ENCODE results near the gene GPR135.

Gene GPR135

DNA sequence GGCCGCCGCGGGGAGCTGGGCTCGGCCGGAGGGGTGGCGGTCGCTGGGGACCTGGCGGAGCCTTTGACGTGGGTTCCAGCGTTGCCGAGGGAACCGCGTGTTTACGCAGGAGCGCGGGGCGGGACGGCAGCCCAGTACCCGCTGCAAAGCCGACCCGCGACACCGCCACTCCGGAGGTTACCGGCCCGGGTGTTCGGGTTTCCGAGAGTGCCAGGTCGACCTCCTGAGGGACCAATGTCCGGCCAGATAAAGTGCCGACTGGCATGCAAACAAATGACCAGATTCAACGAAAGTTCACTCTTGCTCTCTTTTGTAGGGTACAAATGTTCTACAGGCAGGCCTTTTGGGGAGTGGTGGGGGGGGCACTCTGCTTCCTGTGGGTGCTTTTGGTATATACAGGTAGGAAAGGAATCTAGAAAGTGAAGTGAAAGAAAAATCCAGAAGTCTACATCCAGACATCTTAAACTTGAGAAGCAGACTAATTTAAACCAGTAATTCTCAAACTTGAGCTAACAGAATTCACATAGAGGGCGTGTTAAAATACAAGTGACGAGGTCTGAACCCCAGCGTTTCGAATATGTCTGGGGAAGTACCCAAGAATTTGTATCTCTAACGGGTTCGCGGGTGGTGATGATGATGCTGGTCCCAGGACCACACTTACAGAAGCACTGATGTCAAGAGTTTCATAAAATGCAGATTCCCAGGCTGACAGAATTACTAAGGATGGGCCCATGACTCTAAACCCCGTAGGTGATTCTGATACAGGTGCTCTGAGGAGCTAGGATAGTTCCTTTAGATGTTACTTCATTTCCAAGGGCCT, at the start of gene GPR135:
TSS of gene GPR135 (minus strand) at position 65 of the 820 bp plus-strand sequence. CDS start 154 bp downstream, outside the sequence.
- DNase-seq (ENCODE audit: low spot score) = peak; percentile 20

GRCh38 chr14:59511916-59512575, 46.9 kb upstream of the GPR135 start:
- DNase-seq (ENCODE audit: low spot score) = no peak

DNA sequence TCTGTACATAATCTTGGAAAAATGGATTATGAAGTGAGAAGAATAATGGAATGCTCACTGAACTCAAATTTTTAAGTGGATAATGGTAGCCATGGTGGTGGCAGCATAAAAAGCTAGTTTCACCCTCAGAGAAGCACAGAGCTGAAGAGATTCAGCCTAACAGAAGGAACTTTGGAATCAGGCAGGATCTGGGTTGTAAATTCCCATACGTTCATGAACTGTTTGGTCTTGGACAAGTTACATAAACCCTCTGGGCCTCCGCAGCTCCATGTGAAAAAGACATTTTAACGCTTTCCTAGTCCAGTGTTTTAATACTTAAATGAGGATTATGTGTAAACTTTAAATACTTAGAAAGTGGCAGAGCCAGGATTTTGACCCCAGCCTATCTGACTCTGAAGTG, 45.8 kb upstream of the GPR135 start:
- no peak for DNase-seq (ENCODE audit: low spot score)

GRCh38 chr14:59510001-59510400, 44.8 kb upstream of the GPR135 start:
- no peak for DNase-seq (ENCODE audit: low spot score)

DNA sequence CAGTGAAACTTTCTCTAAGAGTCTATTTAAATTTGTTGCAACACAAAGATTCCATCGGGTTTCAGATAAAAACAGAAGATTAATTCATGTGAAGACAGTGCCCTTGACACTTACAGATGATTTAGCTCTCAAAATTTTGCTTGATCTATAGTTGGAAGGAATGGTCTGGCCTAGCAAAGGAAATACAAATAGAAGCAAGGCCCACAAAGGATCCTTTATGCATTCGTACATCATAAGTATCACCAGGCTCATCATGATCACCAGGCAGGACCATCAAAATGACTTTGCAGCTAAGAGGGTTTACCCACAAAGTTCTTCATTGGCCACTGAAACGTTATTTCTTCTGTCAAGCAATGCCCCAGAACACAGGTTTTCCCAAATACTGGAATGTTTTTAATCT, 43.9 kb upstream of the GPR135 start:
- DNase-seq (ENCODE audit: low spot score) = no peak

- DNase-seq (ENCODE audit: low spot score) = no peak
Measured at GRCh38 chr14:59507752-59508103, 42.5 kb upstream of the GPR135 start.

DNA sequence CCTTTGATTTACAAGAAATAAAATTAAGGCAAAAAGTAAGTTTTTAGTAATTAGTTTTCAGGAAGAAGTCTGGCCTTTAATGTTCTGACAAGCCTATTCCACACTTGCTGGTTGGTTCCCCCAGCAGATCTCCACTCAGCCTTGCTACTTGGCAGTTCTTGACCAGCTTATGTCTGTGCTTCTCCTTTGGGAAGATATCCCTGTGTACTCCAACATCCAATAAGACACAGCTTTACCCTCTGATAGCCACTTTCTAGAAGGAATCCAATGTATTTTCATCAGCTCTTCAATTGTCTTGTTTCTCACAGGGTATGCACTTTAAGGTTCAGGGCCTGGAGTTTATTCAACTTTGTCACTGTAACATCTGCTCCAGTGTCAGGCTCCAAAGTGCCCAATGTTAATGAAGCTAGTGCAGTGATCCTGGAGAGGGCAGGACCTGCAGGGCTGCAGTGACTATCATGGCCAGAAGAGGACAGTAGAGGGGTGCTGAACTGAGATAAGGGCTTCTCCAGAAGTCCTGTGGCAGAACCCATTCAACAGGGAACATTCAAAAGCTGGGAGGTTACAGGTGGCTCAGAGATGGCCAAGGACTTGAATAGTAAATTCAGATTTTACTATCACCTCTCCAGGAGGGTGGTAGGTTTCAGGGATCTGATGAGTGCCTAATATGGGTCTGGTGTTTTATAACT, 42.0 kb upstream of the GPR135 start:
- DNase-seq (ENCODE audit: low spot score) = peak; percentile 45

DNA sequence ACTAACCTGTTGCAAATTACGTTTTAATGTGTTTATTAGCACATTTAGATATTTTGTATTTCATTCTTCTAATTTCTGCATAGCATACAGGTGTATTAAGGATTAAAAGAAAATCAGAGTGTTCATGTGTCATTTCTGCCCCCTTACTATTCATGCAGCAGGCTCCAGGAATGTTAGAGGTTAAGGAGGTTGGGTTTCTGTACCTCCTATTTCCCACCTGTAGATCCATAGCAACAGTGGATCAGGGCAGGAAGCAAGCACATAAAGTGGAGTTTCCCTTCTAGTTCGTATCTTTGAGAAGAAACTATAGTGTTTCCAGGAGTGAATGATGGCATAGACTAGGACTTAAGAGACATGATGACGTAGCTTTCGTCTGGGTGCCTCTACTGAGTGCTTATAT, 38.1 kb upstream of the GPR135 start:
- no peak for DNase-seq (ENCODE audit: low spot score)

- DNase-seq (ENCODE audit: low spot score) = no peak
Measured at GRCh38 chr14:59500732-59501131, 35.6 kb upstream of the GPR135 start.

DNA sequence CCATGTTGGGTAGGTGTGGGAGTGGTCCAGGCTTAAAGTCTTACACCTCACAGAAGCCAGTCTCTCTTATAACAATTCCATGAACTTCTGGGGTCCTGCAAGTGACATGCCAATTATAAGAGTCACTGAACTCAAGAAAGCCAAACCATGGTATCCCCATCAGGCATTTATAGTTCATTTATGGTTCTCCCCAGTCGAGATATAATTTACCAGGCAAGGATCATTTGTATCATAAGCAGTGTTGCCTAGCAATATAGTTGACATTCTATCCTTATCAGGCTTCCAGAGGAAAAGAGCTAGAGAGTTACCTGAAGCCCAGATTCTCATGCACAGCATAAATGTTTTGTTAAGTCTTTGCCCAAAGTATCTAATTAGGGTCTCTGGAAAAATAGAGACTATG, 27.2 kb upstream of the GPR135 start:
- DNase-seq (ENCODE audit: low spot score) = no peak

GRCh38 chr14:59490756-59491155, 25.6 kb upstream of the GPR135 start:
- DNase-seq (ENCODE audit: low spot score) = no peak

DNA sequence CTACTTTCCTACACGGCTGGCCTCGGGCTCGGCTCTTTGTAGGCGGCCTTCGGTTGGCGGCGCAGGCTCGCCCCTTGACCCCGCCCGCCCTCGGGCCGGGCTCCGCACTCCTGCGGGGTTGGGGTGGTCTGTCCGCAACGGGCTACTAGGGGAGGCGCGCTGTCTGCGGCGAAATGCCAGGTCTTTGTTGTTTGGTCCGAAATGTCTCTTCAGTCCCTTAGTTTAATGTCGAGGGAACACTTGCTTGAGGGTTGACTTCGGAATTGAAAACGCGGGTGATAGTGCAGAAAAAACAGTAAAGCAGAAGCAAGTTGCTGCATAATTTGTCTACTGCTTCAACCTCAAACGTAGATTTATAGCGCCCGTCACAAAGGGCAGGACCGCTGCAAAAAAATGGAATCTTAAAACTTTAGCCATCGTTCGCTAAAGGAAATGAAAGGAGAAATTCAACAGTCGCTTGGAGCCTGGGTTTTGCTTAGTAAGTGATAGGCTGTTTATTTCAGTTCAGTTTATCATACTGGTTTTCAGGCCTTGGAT, 19.5 kb upstream of the GPR135 start:
- peak; percentile 7 for DNase-seq (ENCODE audit: low spot score)

GRCh38 chr14:59483819-59484638, 18.8 kb upstream of the GPR135 start, which contains the start of the genes JKAMP and L3HYPDH:
TSS of gene JKAMP (plus strand) at chr14:59484517. CDS start at chr14:59484590, 73 bp downstream.
TSS of gene L3HYPDH (minus strand) at chr14:59484408. CDS start at chr14:59484316, 92 bp downstream.
- DNase-seq (ENCODE audit: low spot score) = peak; percentile 95

DNA sequence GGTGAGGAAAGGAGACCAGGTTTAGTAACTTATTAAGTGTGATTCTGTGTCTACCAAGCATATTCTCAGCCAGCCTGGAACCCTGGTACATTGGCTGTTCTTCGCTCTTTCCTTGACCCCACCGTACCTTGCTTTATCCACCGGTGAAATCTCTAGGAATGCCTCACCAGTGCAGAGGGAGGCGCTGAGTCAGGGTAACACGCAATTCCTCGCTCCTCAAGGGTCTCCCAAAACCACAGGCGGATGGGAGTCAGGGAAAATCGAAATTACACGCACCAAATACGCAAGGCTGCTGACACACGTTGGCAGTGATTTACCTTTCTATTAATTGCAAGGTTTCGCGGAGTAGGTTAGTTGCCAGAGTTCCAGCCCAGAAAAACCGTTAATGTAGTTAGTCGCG, 18.2 kb upstream of the GPR135 start:
- DNase-seq (ENCODE audit: low spot score) = no peak

- no peak for DNase-seq (ENCODE audit: low spot score)
Measured at GRCh38 chr14:59482541-59483331, 17.6 kb upstream of the GPR135 start.

DNA sequence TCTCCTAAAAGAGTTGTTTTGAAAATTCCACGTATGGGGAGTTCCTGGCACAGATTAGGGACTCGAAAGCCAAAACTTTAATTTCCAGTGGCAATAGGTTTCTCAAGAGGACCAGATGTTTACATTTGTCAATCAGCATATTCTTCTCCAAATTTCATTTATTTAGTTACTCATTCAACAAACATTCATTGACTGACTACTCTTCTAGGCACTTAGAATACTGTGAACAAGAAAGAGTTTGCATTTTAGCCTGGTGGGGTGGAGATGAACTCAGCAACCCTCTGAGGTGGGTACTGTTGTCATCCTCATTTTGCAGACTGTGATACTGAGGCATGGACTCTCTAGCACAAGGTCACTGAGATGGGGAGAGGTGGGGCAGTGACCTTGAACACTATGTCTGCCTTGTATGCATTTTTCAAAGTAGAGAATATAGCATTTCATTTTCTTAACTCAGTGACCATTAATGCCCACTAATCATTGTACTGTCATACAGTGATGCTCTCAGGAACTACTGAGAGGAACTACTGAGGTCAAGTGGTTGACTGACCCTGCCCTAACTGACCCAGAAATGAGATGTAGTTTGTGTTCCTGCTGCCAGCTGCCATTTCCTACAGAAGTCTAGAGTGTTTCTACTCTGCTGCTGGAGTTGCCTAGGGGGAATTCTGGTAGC, 16.8 kb upstream of the GPR135 start:
- DNase-seq (ENCODE audit: low spot score) = no peak

- no peak for DNase-seq (ENCODE audit: low spot score)
Measured at GRCh38 chr14:59481407-59481806, 16.2 kb upstream of the GPR135 start.

- DNase-seq (ENCODE audit: low spot score) = no peak
Measured at GRCh38 chr14:59480166-59480565, 15.0 kb upstream of the GPR135 start.

GRCh38 chr14:59478540-59478939, 13.4 kb upstream of the GPR135 start:
- no peak for DNase-seq (ENCODE audit: low spot score)

- DNase-seq (ENCODE audit: low spot score) = no peak
Measured at GRCh38 chr14:59475709-59476108, 10.5 kb upstream of the GPR135 start.
